CD4-positive, alpha-beta memory T cell (primary cell): ENCODE data around the gene IL21. TPM values are rescaled to one million over a fixed set of nuclear protein-coding genes. Genes with fewer than 3 reads are reported as not detected.
"Not testable (repeated sequence)": the region's sequence is repeated elsewhere in the genome, so short reads cannot be mapped to it uniquely, and the experiment has no call there.

ENCODE experiments used
- CTCF ChIA-PET: fragments of 350-600 bp; sonication (Branson Sonifier 250); formaldehyde crosslinking; loops from one replicate; lab custom pipeline; 2021; ENCODE audit warnings: inconsistent platforms; ENCODE audit not compliant: partially characterized antibody; lab: Charles Lee
- POLR2A ChIA-PET: fragments of 350-600 bp; sonication (Branson Sonifier 250); formaldehyde crosslinking; loops from one replicate; lab custom pipeline; 2021; ENCODE audit not compliant: partially characterized antibody; lab: Charles Lee
- DNase-seq, 5 donors: peaks; one replicate each; pipeline versions ENCODE4 v3.0.0 to v3.0.0-alpha.2; 2020 to 2022; ENCODE audit warnings: mixed read lengths in 1 of 5
- H3K27ac ChIP-seq: one replicate; pipeline ENCODE4 v1.7.0; 2013; ENCODE audit warnings: low read depth, low read length
- H3K27me3 ChIP-seq: 2 replicates; pipeline ENCODE4 v1.7.0; 2013; ENCODE audit warnings: mild to moderate bottlenecking, low read length, moderate library complexity; ENCODE audit not compliant: insufficient read depth
- H3K36me3 ChIP-seq: 2 replicates; pipeline ENCODE4 v1.7.0; 2013; ENCODE audit warnings: mild to moderate bottlenecking, low read length, moderate library complexity; ENCODE audit not compliant: insufficient read depth
- H3K4me1 ChIP-seq: 2 replicates; pipeline ENCODE4 v1.7.0; 2013; ENCODE audit warnings: mild to moderate bottlenecking, low read length, moderate library complexity; ENCODE audit not compliant: insufficient read depth
- H3K4me3 ChIP-seq, 2 donors: one replicate each; pipeline ENCODE4 v1.7.0; 2013; ENCODE audit warnings: low read length in 2 of 2, mild to moderate bottlenecking in 1 of 2
- H3K9me3 ChIP-seq, 2 donors: one replicate each; pipeline ENCODE4 v1.7.0; 2013; ENCODE audit warnings: low read length in 2 of 2, control low read depth in 1 of 2; ENCODE audit not compliant: control insufficient read depth in 1 of 2
- H3K27ac Mint-ChIP-seq, 7 donors: one replicate each; pipeline ENCODE4 v1.8.0; 2020 to 2021; ENCODE audit warnings: mixed read lengths in 7 of 7, mild to moderate bottlenecking in 6 of 7, inconsistent platforms in 3 of 7, moderate library complexity in 3 of 7
- H3K27me3 Mint-ChIP-seq, 2 donors: one replicate each; pipeline ENCODE4 v1.8.0; 2020 to 2021; ENCODE audit warnings: mixed read lengths in 2 of 2
- H3K36me3 Mint-ChIP-seq, 2 donors: one replicate each; pipeline ENCODE4 v1.8.0; 2020 to 2021; ENCODE audit warnings: mixed read lengths in 2 of 2, inconsistent platforms in 1 of 2, mild to moderate bottlenecking in 1 of 2
- H3K4me1 Mint-ChIP-seq, 4 donors: one replicate each; pipeline ENCODE4 v1.8.0; 2020 to 2021; ENCODE audit warnings: mixed read lengths in 4 of 4, mild to moderate bottlenecking in 1 of 4
- H3K4me3 Mint-ChIP-seq, 8 donors: one replicate each; pipeline ENCODE4 v1.8.0; 2020 to 2021; ENCODE audit warnings: mixed read lengths in 8 of 8, mild to moderate bottlenecking in 7 of 8, moderate library complexity in 6 of 8, inconsistent platforms in 3 of 8
- H3K9me3 Mint-ChIP-seq, 8 donors: one replicate each; pipeline ENCODE4 v1.8.0; 2020 to 2021; ENCODE audit warnings: mixed read lengths in 8 of 8, mild to moderate bottlenecking in 5 of 8, inconsistent platforms in 3 of 8, moderate library complexity in 1 of 8
- intact Hi-C: fragments of 100-400 bp; cut with micrococcal nuclease; formaldehyde crosslinking; loops from one replicate; pipeline ENCODE4 v1.15.1; 2023
- polyA plus RNA-seq, 2 donors: library from polyadenylated mRNA; unstranded; fragments of 300-500 nt; fragmentation: Illumina TruSeq; gene quantifications; one replicate each; pipeline ENCODE4 v1.2.3, GENCODE V29; 2021
- total RNA-seq, 2 experiments: library from RNA; stranded (reverse); gene quantifications; one replicate each; pipeline ENCODE4 v1.2.3, GENCODE V29; 2021

Gene IL21
- total and polyA plus RNA-seq, 4 experiments from 2014 or later = 0.10 to 0.28 TPM; not detected in 2

- Histone ChIP-seq H3K4me1 (peaks cover 32% of the 10 kb centered on the region), H3K27me3 (no peaks in the 10 kb centered on the region), H3K36me3 (no peaks in the 10 kb centered on the region), H3K4me3 (peak overlapping the region in 1 of 2 donors; percentile 12), H3K9me3 (no peaks in the 10 kb centered on the region), H3K27ac (peak overlapping the region; percentile 60)
- H3K4me3 Mint-ChIP-seq = peak overlapping the region; percentile 69 to 85 (median 78)
- H3K4me1 Mint-ChIP-seq = peaks cover 29 to 49% (median 34%) of the 10 kb centered on the region in 4 donors
- H3K36me3 Mint-ChIP-seq = no peaks in the 10 kb centered on the region
- intact Hi-C loops = loop anchor here (1.0 to 5.0 kb wide), 12 partner anchors 43 to 756 kb away; partner anchors contain the start of genes BLTP1, CCNA2, IL2 and IL21
- ChIA-PET CTCF (interaction anchor here (0.7 to 4.6 kb wide), 64 partner anchors 8 to 755 kb away, joined by 3 to 38 read pairs (median 4); partner anchors contain the start of genes BBS12, IL2 and TRPC3), POLR2A (interaction anchor here (0.8 to 3.2 kb wide), 14 partner anchors 36 to 777 kb away, joined by 3 to 39 read pairs (median 4); partner anchors contain the start of genes EXOSC9 and IL2)
- peak; percentile 84 to 93 (median 87) for DNase-seq
- peaks cover 0 to 1% (median 0%) of the 10 kb centered on the region in 8 donors for H3K9me3 Mint-ChIP-seq
- H3K27ac Mint-ChIP-seq = peak overlapping the region; percentile 84 to 98 (median 96)
- no peaks in the 10 kb centered on the region for H3K27me3 Mint-ChIP-seq
Measured at GRCh38 chr4:122577808-122578781, 42.8 kb downstream of the IL21 start.

- Histone ChIP-seq H3K27ac (no peak overlapping the region), H3K36me3 (no peaks in the 10 kb centered on the region), H3K4me3 (no peak overlapping the region), H3K4me1 (peaks cover 32% of the 10 kb centered on the region), H3K9me3 (no peaks in the 10 kb centered on the region), H3K27me3 (no peaks in the 10 kb centered on the region)
- intact Hi-C loops = loop anchor here (1.0 to 5.0 kb wide), 8 partner anchors 121 to 755 kb away; partner anchors contain the start of genes BLTP1, CCNA2 and IL2
- Mint-ChIP-seq H3K36me3 (no peaks in the 10 kb centered on the region), H3K4me1 (peaks cover 29 to 44% (median 31%) of the 10 kb centered on the region in 4 donors), H3K4me3 (peak overlapping the region in 5 of 8 donors; percentile 9 to 33 (median 18)), H3K27me3 (no peaks in the 10 kb centered on the region), H3K9me3 (peaks cover 0 to 1% (median 0%) of the 10 kb centered on the region in 8 donors), H3K27ac (peak overlapping the region; percentile 44 to 95 (median 87))
- CTCF ChIA-PET = interaction anchor here (0.7 to 4.6 kb wide), 40 partner anchors 9 to 708 kb away, joined by 3 to 38 read pairs (median 6); partner anchors contain the start of genes IL2 and TRPC3
- POLR2A ChIA-PET = interaction anchor here (1.1 to 3.2 kb wide), 6 partner anchors 120 to 776 kb away, joined by 3 to 39 read pairs (median 4); partner anchors contain the start of genes EXOSC9 and IL2
- no peak for DNase-seq
Measured at GRCh38 chr4:122577189-122577553, 43.7 kb downstream of the IL21 start.

GRCh38 chr4:122576261-122577188 lies 44.3 kb downstream of the IL21 start:
- ChIA-PET CTCF (interaction anchor here (0.6 to 4.6 kb wide), 33 partner anchors 8 to 676 kb away, joined by 3 to 38 read pairs (median 6); partner anchors contain the start of genes IL2 and TRPC3), POLR2A (interaction anchor here (1.1 to 3.2 kb wide), 3 partner anchors 119 to 775 kb away, joined by 3 to 39 read pairs (median 4); partner anchors contain the start of genes EXOSC9 and IL2)

GRCh38 chr4:122574347-122574746 lies 46.5 kb downstream of the IL21 start:
- intact Hi-C loops, POLR2A ChIA-PET: not testable (repeated sequence)

More at GRCh38 chr4:122576261-122577188, 44.3 kb downstream of the IL21 start:
- no peak overlapping the region for H3K27ac ChIP-seq
- Mint-ChIP-seq H3K9me3 (peaks cover 0 to 1% (median 0%) of the 10 kb centered on the region in 8 donors), H3K27ac (peak overlapping the region; percentile 44 to 95 (median 85)), H3K36me3 (no peaks in the 10 kb centered on the region), H3K4me3 (peak overlapping the region in 3 of 8 donors; percentile 1 to 44 (median 42)), H3K4me1 (peaks cover 29 to 44% (median 31%) of the 10 kb centered on the region in 4 donors), H3K27me3 (no peaks in the 10 kb centered on the region)
- no peaks in the 10 kb centered on the region for H3K9me3 ChIP-seq
- intact Hi-C loops = loop anchor here (1.0 to 5.0 kb wide), 8 partner anchors 120 to 754 kb away; partner anchors contain the start of genes BLTP1, CCNA2 and IL2
- no peaks in the 10 kb centered on the region for H3K27me3 ChIP-seq
- no peak overlapping the region for H3K4me3 ChIP-seq
- peak; percentile 58 to 70 (median 66) for DNase-seq
- H3K4me1 ChIP-seq = peaks cover 32% of the 10 kb centered on the region
- no peaks in the 10 kb centered on the region for H3K36me3 ChIP-seq

GRCh38 chr4:122562449-122562848 lies 58.4 kb downstream of the IL21 start:
- CTCF ChIA-PET = interaction anchor here (2.1 kb wide), 1 partner anchor 16 kb away, joined by 7 read pairs; no protein-coding TSS in a partner anchor
- Mint-ChIP-seq H3K27me3 (no peaks in the 10 kb centered on the region), H3K27ac (no peak overlapping the region), H3K9me3 (peaks cover 0 to 8% (median 4%) of the 10 kb centered on the region in 8 donors), H3K4me3 (no peak overlapping the region), H3K36me3 (no peaks in the 10 kb centered on the region), H3K4me1 (peaks cover 0 to 4% (median 2%) of the 10 kb centered on the region in 4 donors)
- no peaks in the 10 kb centered on the region for H3K4me1 ChIP-seq
- H3K27me3 ChIP-seq = no peaks in the 10 kb centered on the region
- H3K36me3 ChIP-seq = no peaks in the 10 kb centered on the region
- H3K9me3 ChIP-seq = no peaks in the 10 kb centered on the region
- intact Hi-C loops = no loop called here
- H3K4me3 ChIP-seq = no peak overlapping the region
- no peak overlapping the region for H3K27ac ChIP-seq
- POLR2A ChIA-PET = no interaction called here
- no peak for DNase-seq

More at GRCh38 chr4:122574347-122574746, 46.5 kb downstream of the IL21 start:
- H3K4me3 ChIP-seq, H3K36me3 Mint-ChIP-seq, H3K27me3 Mint-ChIP-seq, H3K9me3 Mint-ChIP-seq, H3K9me3 ChIP-seq, H3K27me3 ChIP-seq, H3K27ac ChIP-seq, H3K4me3 Mint-ChIP-seq, DNase-seq, H3K36me3 ChIP-seq: not testable (repeated sequence)
- peaks cover 25 to 27% (median 26%) of the 10 kb centered on the region in 4 donors for H3K4me1 Mint-ChIP-seq
- CTCF ChIA-PET = interaction anchor here (3.1 kb wide), 1 partner anchor 674 kb away, joined by 9 read pairs; no protein-coding TSS in a partner anchor
- H3K27ac Mint-ChIP-seq = peak overlapping the region in 2 of 7 donors; percentile 35 to 42
- H3K4me1 ChIP-seq = peaks cover 23% of the 10 kb centered on the region
